Sciatic nerve (tissue), 2 donors: ENCODE measurements around the gene PRR23B. TPM values are rescaled to one million over a fixed set of nuclear protein-coding genes. Genes with fewer than 3 reads are reported as not detected.
"Not testable (repeated sequence)": the region's sequence is repeated elsewhere in the genome, so short reads cannot be mapped to it uniquely, and the experiment has no call there.

ENCODE experiments used
- ATAC-seq: fragments of 200-7000 bp; cut with Tn5 transposase; one replicate; pipeline ENCODE4 v1.9.1; 2020; ENCODE audit warnings: mild to moderate bottlenecking, moderate library complexity
- DNase-seq: peaks from one replicate; pipeline ENCODE4 v3.0.0-alpha.2; 2020; ENCODE audit warnings: low spot score
- intact Hi-C: fragments of 100-400 bp; cut with DNase I; formaldehyde crosslinking; loops from one replicate; pipeline ENCODE4 v1.14.2; 2022
- total RNA-seq: library from RNA; stranded (reverse); fragmentation: NEBNext Ultra II Directional; extraction: Animal tissue kit (Norgen Biotek cat#: 25700); gene quantifications from one replicate; pipeline ENCODE4 v1.2.1, GENCODE V29; 2021
- donor health status: DM: no; HTN: no; CAD: no.
- donor health status: DM: no; HTN: no; CAD: no.

The PRR23B gene
- not detected for total RNA-seq

- intact Hi-C loops: no loop called here
- DNase-seq: no peak
- ATAC-seq: no peak
These were observed at the start of gene PRR23B for GRCh38 chr3:139020868-139021234. Gene PRR23B (minus strand): TSS chr3:139020926. CDS start chr3:139020661, 265 bp downstream.

DNA sequence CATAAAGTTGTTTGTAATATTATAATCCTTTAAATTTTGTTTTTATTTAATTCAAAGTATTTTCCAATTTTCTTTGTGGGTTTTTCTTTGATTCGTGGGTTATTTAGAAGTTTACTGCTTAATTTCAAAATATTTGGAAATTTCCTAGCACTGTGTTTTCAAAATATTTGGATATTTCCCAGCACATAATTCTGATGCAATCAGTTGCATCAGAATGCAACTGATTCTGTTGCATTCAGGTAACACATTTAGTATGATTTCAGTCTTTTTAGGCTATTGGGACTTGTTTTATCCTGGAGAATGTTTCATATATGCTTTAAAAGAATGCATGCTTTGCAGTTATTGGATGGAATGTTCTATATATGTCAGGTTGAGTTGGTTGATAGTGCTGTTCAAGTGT lies 42.2 kb upstream of the PRR23B start:
- no peak for DNase-seq
- intact Hi-C loops: no loop called here

DNA sequence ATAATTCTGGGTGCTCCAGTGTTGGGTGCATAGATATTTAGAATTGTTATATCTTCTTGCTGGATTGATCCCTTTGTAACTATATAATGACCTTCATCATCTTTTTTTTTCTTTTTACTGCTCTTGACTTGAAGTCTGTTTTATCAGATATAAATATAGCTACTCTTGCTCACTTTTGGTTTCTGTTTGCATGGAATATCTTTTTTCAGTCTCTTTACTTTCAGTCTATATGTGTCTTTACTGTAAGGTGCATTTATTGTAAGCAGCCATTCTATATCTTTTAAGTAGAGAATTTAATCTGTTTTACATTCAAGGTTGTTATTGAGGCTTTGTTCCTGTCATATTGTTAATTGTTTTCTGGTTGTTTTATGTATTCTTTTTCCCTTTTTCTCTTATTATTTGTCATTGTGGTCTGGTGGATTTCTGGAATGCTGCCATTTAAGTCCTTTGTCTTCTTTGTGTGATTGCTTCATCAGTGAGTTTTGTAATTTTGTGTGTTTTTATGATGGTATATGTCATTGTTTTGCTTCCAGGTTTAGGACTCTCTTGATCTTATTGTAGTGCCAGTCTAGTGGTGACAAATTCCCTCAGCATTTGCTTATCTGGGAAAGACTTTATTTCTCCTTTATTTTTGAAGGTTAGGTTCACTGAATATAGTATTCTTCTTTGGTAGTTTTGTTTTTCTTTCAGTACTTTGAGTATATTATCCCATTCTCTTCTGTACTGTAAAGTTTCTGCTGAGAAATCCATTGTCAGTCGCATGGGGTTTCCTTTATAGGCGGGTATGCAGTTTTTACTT lies 32.3 kb upstream of the PRR23B start:
- DNase-seq (no peak), ATAC-seq (no peak)
- intact Hi-C loops: no loop called here

More for the DNA sequence above, 42.2 kb upstream of the PRR23B start:
- ATAC-seq: no peak

GRCh38 chr3:139044366-139045210 lies 23.9 kb upstream of the PRR23B start, which contains the start of gene PRR23C:
Gene PRR23C (minus strand): TSS chr3:139044892. CDS start chr3:139044620, 272 bp downstream.
- ATAC-seq (no peak), DNase-seq (no peak)
- intact Hi-C loops: no loop called here

DNA sequence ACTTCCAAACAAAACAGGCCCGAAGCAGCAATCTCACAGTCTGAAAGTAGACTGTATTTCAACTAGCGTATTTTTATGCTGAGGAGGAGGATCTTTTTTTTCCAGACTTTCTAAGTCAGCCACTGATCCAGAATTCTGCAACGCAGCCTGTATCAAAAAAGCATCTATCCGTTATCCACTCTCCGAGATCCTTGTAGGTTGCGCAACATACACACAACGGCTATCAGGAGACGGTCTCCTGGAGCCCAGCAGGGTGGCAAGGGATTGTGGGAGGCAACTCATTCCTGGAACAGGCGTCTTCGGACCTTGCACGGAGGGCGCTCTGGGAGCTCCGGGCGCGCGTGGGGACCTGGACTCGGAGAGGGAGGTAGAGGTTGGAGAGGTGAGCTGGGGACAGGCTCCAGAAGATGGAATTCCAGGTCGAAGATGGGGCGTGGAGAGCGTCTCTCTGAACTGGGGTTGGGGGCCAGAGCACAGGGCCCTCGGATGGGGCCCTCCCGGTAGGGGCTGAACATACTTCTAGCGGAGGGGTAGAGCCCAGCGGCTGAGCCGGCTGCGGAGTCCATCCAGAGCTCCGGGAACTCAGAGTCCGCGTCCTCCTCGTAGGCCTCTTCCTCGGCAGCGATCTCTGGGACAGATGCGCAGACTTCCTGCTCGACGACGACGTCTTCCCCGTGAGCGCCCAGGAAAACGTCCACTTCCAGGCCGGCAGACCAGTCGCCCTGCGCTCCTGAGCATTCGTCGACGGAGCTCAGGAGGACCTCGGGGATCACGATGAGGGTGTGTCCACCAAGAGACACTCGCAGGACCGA lies 23.0 kb upstream of the PRR23B start:
- DNase-seq (no peak), ATAC-seq (no peak)
- intact Hi-C loops: no loop called here

DNA sequence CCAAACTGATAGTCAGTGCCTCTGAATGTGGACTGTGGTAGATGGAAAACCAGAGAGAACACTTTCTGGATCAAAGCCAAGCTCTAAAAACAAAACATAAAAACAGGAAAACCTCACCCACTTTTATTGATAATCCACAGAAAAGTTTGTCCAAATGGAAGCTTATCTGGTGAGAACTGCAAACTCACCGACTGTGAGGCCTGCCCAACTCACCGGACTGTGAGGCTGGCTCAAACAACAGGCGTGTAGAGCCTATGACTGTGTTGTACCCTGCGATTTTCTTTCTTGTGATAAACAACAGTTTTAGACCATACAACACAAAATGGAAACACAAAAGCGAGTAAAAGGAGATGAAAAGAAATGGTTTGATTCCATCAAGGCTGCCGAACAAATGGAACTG lies 16.8 kb upstream of the PRR23B start:
- no peak for DNase-seq
- intact Hi-C loops: no loop called here
- ATAC-seq: no peak

GRCh38 chr3:139032326-139033002 lies 11.7 kb upstream of the PRR23B start:
- intact Hi-C loops: no loop called here
- ATAC-seq (no peak), DNase-seq (no peak)

GRCh38 chr3:139030576-139030975 lies 9.8 kb upstream of the PRR23B start:
- DNase-seq, ATAC-seq, intact Hi-C loops: not testable (repeated sequence)

DNA sequence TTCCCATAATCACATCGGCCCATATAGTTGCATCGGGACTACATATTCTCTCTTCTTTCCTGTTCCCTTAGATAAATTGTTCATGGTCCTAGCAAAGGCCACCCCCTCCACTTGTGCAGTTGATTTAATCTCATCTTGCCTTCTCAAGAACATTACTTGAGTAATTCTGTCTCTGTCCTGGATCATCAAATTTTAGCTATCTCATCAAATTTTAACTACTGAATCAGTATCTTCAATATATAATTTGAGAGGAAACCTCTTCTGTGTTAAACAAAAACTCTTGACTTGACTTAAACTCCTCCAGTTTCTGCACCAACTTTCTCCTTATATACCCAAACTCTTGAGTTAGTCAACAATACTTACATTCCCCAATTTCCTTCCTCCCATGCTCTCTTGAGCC lies 4.2 kb upstream of the PRR23B start:
- intact Hi-C loops: no loop called here
- DNase-seq: no peak
- ATAC-seq: no peak

GRCh38 chr3:139020036-139020867 lies 474 bp downstream of the PRR23B start:
- intact Hi-C loops: no loop called here
- ATAC-seq (no peak), DNase-seq (no peak)

DNA sequence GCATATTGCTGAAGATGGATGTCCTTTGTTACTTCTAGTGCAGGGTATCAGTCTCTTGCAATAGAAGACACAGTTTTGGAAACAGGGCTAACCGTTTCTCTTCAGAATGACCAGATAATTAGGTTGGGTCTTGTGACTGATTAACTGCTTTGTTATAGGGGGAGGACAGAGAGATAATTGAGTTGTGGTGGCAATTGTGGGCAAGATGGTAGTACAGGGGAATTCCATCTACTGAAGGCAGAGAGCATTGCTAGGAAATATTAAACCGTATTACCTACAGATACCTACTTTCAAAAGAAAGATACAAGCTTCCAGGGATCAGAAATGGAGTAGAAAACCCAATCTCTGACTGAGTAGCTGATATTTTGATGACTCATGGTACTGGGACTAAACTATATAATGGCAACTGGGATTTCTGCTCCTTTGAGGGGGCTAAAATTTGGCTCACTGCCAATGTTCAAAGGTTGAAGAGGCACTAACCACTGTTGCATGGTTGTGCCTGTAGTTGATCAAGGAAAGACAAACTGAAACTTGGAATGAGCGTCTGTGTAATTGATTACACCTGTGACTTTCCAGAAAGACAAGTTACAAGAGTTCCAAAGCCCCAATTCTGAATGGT lies 4.2 kb downstream of the PRR23B start:
- no peak for ATAC-seq

GRCh38 chr3:139006051-139006716 lies 14.5 kb downstream of the PRR23B start, which contains the start of gene PRR23A:
Gene PRR23A (minus strand): TSS chr3:139006268. CDS start chr3:139006268, 0 bp downstream.
- intact Hi-C loops: no loop called here
- ATAC-seq (no peak), DNase-seq (no peak)

More for the DNA sequence above, 4.2 kb downstream of the PRR23B start:
- intact Hi-C loops: no loop called here
- no peak for DNase-seq

GRCh38 chr3:139005356-139005993 lies 15.3 kb downstream of the PRR23B start:
- intact Hi-C loops: no loop called here
- DNase-seq (no peak), ATAC-seq (no peak)

DNA sequence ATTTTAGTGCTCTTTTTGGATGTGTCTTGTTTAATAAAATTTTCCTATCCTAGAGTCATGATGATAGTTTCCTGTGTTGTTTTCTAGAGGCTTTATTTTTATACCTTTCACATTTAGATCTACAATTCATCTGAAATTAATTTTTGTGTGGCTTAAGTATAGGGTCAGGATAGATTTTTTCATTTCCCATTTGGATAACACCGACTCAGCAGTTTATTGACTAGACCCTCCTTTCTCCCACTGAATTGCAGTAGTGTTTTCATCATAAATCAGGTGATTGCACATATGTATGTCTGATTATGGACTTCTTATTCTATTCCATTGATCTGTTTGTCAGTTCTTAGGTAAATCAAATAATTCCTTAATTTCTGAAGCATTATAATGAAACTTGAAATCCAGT lies 25.0 kb downstream of the PRR23B start:
- DNase-seq (no peak), ATAC-seq (no peak)
- intact Hi-C loops: no loop called here

DNA sequence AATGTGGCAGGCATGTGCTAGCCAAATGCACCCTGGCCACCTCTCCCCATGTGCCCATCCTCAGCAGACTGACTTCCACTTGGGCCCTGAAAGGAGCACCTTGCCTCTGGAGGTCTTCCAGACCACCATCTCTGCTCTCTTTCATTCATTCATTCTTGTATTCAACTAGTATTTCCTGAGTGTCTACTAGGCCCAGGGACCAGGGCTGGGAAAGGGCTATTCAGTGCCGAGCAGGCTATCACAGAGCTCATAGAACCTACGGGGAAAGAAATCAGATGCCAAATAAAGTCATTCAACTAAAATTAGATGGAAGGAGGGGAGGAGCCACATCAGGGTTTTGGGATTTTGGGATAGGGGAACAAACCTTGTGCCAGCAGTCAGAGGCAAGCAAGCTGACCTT lies 33.5 kb downstream of the PRR23B start:
- no peak for DNase-seq

GRCh38 chr3:138985932-138986331 lies 34.8 kb downstream of the PRR23B start:
- intact Hi-C loops: no loop called here
- ATAC-seq: no peak
- no peak for DNase-seq

More for the DNA sequence above, 33.5 kb downstream of the PRR23B start:
- ATAC-seq: no peak
- intact Hi-C loops: no loop called here
